Stomach smooth muscle (tissue), 2 donors: ENCODE data around the gene LRRC63.
"Not testable (repeated sequence)": the region's sequence is repeated elsewhere in the genome, so short reads cannot be mapped to it uniquely, and the experiment has no call there.

Experiments
- H3K27ac ChIP-seq: one replicate; pipeline ENCODE4 v1.7.0; 2013; ENCODE audit warnings: mild to moderate bottlenecking, low read length, inconsistent platforms
- H3K27me3 ChIP-seq, 2 donors: one replicate each; pipeline ENCODE4 v1.7.0; 2013; ENCODE audit warnings: low read length in 2 of 2; ENCODE audit not compliant: insufficient read depth in 2 of 2, control insufficient read depth in 1 of 2
- H3K36me3 ChIP-seq, 2 donors: one replicate each; pipeline ENCODE4 v1.7.0; 2013; ENCODE audit warnings: low read length in 2 of 2; ENCODE audit not compliant: control insufficient read depth in 2 of 2, insufficient read depth in 2 of 2
- H3K4me1 ChIP-seq: one replicate; pipeline ENCODE4 v1.7.0; 2013; ENCODE audit warnings: low read length; ENCODE audit not compliant: control insufficient read depth, insufficient read depth
- H3K4me3 ChIP-seq, 2 donors: one replicate each; pipeline ENCODE4 v1.7.0; 2013; ENCODE audit warnings: low read length in 2 of 2
- H3K9ac ChIP-seq, 2 donors: one replicate each; pipeline ENCODE4 v1.7.0; 2013; ENCODE audit warnings: low read length in 2 of 2, mild to moderate bottlenecking in 1 of 2
- H3K9me3 ChIP-seq, 2 donors: one replicate each; pipeline ENCODE4 v1.7.0; 2013; ENCODE audit warnings: low read length in 2 of 2; ENCODE audit not compliant: control insufficient read depth in 2 of 2
- donor health status: healthy.
- donor health status: Pancreatic carcinoma.

LRRC63 gene

DNA sequence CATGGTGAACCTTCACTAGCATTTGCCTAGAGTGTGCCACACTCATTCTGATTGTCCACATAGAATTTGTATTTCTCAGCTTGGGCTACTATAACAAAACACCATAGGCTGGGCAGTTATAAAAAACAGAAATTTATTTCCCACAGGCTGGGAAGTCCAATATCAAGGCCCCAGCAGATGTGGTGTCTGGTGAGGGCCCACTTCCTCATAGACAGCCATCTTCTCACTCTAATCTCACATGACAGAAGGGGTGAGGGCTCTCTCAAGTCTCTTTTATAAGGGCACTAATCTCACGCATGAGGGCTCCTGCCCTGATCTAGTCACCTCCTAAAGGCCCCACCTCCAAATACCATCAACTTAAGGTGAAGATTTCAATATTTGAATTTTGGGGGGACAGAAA lies 53.6 kb downstream of the LRRC63 start:
- Histone ChIP-seq H3K36me3 (no peaks in the 10 kb centered on the region), H3K4me1 (no peaks in the 10 kb centered on the region), H3K27ac (no peak overlapping the region), H3K9me3 (no peaks in the 10 kb centered on the region), H3K27me3 (peaks cover 0 to 2% of the 10 kb centered on the region in 2 donors), H3K9ac (no peak overlapping the region), H3K4me3 (no peak overlapping the region)

DNA sequence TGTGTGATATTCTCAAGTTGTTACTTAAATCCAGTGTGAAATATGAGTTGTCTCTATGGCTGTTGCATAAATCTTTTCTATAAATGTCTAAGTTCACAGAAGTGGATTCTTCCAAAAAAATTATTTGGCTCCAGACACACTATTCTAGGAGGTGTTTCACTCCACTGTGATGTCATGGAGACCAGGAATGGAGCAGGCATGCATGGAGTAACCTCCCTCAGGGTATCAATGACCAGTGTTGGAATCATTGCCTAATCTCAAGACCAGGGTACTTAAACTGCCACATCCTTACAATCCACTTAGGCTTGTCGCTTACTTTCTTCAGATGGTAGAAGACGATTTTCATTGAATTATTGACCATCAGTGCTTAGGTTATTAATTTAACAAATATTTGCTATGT lies 55.4 kb downstream of the LRRC63 start:
- no peaks in the 10 kb centered on the region for H3K9me3 ChIP-seq
- peaks cover 0 to 2% of the 10 kb centered on the region in 2 donors for H3K27me3 ChIP-seq
- H3K27ac ChIP-seq = no peak overlapping the region
- H3K4me1 ChIP-seq = no peaks in the 10 kb centered on the region
- no peaks in the 10 kb centered on the region for H3K36me3 ChIP-seq
- no peak overlapping the region for H3K4me3 ChIP-seq
- H3K9ac ChIP-seq = no peak overlapping the region

DNA sequence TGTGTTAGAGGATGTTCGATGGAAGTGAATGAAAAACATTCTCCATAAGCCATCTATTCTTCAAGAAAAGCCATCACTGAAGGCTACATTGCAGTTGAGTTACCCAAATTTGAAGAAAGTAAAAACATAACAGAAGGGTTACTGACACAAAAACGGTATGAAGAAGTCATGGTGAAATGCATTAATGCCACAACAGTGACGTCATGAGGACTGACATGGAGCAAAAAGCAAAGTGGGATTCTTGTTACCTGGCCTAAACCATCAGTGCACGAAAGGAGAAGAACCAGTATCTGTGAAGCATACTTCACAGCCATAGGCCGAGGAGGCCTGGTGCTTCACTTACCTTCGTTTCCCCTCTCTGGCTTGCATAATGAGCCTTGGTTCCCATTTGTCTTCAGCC lies 58.7 kb downstream of the LRRC63 start:
- Histone ChIP-seq H3K36me3 (no peaks in the 10 kb centered on the region), H3K27me3 (no peaks in the 10 kb centered on the region), H3K4me1 (no peaks in the 10 kb centered on the region), H3K27ac (no peak overlapping the region), H3K9me3 (no peaks in the 10 kb centered on the region), H3K4me3 (no peak overlapping the region), H3K9ac (no peak overlapping the region)

DNA sequence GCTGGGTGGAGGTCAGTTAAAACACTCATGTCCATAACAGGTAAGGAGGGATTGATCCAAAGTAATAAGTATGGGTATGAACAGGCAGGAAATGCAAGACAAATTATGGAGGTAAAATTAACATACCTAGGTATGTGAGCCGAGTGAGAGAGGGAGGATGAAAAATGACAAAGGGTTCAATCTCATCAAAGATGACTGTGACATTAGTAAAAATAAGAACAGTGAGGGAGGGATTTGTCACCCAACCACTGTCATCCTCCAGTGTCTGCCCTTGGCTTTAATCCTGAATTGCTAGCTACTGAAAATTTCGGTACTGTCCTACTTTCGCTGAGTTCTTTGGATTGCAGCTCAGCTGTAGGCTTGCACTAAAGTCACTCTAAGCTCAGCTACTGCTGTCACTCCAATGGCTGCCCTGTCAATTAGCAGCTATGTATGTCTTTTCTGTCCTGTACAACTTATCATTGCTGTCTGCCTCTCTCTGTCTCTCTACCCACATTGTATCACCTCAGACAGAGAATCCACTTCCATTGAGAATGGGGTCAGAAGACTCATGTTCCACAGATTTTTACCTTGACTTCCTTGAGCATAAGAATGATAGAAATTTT lies 62.5 kb downstream of the LRRC63 start:
- Histone ChIP-seq H3K9ac (no peak overlapping the region), H3K27me3 (no peaks in the 10 kb centered on the region), H3K36me3 (no peaks in the 10 kb centered on the region), H3K4me3 (no peak overlapping the region), H3K27ac (no peak overlapping the region), H3K9me3 (no peaks in the 10 kb centered on the region), H3K4me1 (no peaks in the 10 kb centered on the region)

DNA sequence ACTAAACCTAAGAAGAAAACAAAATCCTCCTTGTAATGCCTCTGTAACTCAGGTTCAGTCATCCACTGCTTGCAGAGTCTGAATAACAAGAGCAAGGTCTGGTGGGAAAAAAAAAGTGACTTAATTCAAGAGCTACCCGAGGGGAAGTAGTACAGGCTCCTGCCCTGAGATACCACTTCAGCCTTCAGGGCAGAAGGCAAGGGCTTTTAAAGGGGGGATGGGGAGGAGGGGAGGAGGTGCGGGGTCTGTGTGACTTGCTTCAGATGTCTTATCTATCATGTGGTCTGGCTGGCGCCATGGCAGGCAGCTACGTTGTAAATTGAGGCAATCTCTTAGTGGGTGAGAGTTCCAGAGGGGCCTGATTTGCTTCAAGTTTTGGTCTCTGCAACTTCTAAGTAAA lies 66.7 kb downstream of the LRRC63 start:
- Histone ChIP-seq H3K9ac (no peak overlapping the region), H3K36me3 (no peaks in the 10 kb centered on the region), H3K9me3 (no peaks in the 10 kb centered on the region), H3K27ac (no peak overlapping the region), H3K4me3 (no peak overlapping the region), H3K27me3 (no peaks in the 10 kb centered on the region), H3K4me1 (no peaks in the 10 kb centered on the region)

DNA sequence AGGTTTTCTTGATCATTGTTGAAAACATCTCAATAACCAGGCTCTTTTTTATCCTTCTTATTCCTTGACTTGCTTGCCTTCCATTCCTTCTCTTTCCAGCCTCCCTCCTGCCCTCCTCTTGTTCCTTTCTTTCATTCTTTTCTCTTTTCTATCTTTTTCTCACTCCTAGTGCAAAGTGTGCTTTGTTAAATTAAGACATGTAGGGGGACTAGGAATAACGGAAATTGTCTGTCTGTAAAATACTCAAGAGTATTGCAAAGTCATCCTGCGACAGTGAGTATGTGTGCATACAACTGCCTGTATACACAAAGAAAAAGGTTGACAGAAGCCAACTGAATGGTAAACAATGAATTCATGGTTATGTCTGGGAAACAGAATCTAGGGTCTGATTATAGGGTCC lies 70.1 kb downstream of the LRRC63 start:
- Histone ChIP-seq H3K36me3 (no peaks in the 10 kb centered on the region), H3K4me3 (no peak overlapping the region), H3K4me1 (no peaks in the 10 kb centered on the region), H3K9ac (no peak overlapping the region), H3K27me3 (no peaks in the 10 kb centered on the region), H3K9me3 (no peaks in the 10 kb centered on the region), H3K27ac (no peak overlapping the region)

DNA sequence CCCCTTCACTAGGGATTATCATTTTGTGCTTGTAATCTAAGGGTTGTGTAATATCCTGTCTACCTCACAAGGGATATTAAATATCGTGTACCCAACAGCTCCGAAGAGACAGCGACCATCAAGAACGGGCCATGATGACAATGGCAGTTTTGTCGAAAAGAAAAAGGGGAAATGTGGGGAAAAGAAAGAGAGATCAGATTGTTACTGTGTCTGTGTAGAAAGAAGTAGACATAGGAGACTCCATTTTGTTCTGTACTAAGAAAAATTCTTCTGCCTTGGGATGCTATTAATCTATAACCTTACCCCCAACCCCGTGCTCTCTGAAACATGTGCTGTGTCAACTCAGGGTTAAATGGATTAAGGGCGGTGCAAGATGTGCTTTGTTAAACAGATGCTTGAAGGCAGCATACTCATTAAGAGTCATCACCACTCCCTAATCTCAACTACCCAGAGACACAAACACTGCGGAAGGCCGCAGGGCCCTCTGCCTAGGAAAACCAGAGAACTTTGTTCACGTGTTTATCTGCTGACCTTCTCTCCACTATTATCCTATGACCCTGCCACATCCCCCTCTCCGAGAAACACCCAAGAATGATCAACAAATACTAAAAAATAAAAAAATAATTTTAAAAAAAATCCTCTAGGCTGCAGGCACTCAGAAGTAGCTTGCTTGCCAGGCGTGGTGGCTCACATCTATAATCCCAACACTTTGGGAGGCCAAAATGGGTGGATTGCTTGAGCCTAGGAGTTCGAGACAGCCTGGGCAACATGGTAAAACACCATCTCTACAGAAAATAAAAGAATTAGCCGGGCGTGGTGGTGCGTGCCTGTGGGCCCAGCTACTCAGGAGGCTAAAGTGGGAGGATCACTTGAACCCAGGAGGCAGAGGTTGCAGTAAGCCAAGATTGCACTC lies 72.4 kb downstream of the LRRC63 start:
- H3K9ac ChIP-seq, H3K4me3 ChIP-seq, H3K4me1 ChIP-seq, H3K27me3 ChIP-seq, H3K36me3 ChIP-seq, H3K27ac ChIP-seq, H3K9me3 ChIP-seq: not testable (repeated sequence)

DNA sequence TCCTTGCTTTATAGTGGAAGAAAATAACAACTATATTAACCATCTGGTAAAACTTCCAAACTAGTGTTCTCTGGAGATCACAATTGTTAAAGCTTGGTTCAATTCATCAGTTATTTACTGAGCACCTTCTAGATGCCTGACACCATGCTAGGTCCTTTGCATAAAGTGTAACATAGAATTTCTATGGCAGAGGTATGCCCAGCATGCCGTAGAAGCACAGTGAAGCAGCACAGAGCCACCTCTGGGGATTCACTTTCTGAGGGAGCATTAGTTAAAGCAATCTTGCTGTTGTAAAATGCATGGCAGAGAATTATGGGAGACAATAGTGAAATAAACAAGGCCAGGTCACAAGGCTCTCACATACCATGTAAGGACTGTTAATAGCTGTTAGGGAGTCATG lies 75.2 kb downstream of the LRRC63 start:
- Histone ChIP-seq H3K4me1 (no peaks in the 10 kb centered on the region), H3K27ac (no peak overlapping the region), H3K4me3 (no peak overlapping the region)

DNA sequence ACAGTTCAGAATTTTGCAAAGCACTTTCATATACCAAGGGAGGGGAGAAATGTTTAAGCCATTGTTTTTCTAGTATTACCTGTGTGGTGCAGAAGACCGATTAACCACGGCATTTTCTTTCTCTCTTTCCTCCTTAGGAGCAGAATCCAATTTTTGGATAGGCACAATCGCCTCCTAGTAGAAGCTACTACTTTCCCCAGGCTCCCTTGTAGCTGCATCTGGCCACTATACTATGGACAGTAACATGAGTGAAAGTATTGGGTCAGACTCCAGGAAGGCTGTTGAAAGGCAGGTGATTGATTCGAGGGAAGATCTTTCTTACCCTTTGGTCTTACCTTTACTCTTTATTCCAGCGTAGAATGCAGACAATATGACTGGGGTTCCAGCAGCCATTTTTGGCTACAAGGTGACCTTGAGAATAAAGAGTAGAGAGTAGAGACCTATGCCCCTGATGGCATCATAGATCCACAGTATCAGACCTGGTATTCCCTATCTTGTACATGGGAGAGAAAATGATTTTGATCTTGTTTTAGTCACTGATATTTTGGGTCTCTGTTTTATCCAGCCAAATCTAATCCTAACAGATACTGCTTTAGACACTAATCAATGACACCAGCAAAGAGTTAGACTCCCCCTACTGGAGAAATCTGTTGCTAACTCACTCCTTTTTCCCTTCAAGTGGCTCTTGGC lies 77.0 kb downstream of the LRRC63 start:
- no peak overlapping the region for H3K27ac ChIP-seq
- no peak overlapping the region for H3K9ac ChIP-seq
- no peak overlapping the region for H3K4me3 ChIP-seq
- H3K9me3 ChIP-seq = no peaks in the 10 kb centered on the region
- H3K4me1 ChIP-seq = no peaks in the 10 kb centered on the region
- no peaks in the 10 kb centered on the region for H3K27me3 ChIP-seq
- no peaks in the 10 kb centered on the region for H3K36me3 ChIP-seq

More for the DNA sequence above, 75.2 kb downstream of the LRRC63 start:
- H3K36me3 ChIP-seq = no peaks in the 10 kb centered on the region
- no peak overlapping the region for H3K9ac ChIP-seq
- no peaks in the 10 kb centered on the region for H3K9me3 ChIP-seq
- H3K27me3 ChIP-seq = no peaks in the 10 kb centered on the region

DNA sequence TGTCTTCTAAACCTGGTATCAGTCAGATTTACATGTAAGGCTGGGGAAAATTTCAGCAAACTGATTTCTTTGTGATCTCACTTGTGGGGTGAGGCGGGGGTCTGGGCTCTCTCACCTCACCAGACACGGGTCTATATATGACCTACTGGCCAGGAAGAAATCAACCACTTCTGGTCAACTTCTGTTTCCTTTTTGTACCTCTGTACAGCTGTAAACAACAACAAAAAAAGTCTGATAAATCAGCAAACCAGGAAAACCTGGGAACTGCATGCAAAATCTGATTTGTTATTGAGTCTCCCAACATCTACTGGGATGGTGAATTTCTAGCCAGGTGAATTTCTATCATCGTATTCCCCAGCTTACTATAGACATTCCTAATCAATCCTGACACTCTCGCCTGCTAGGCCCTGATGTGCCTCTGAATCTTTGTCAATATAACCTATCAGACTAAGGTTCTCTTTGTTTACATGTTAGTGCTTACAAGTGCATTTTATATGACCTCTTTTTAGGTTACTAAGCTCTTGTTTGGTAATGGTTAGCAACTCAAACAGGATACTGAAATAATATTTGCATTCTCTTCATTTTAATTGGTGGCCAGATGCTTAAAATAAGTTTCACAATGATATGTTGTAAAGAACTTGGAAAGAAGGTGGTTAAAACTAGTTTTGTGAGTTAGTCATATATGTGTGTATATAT lies 77.7 kb downstream of the LRRC63 start:
- H3K4me3 ChIP-seq = no peak overlapping the region
- no peak overlapping the region for H3K27ac ChIP-seq
- no peaks in the 10 kb centered on the region for H3K9me3 ChIP-seq
- H3K27me3 ChIP-seq = no peaks in the 10 kb centered on the region
- H3K4me1 ChIP-seq = no peaks in the 10 kb centered on the region
- no peak overlapping the region for H3K9ac ChIP-seq
- no peaks in the 10 kb centered on the region for H3K36me3 ChIP-seq
